ENCODE measurements around the gene PAM. TPM values are rescaled to one million over a fixed set of nuclear protein-coding genes. Genes with fewer than 3 reads are reported as not detected.
"Not testable (repeated sequence)": the region's sequence is repeated elsewhere in the genome, so short reads cannot be mapped to it uniquely, and the experiment has no call there.

Gene PAM
- total and polyA plus RNA-seq, 3 donors from 2014 or later = 65.5 to 92.5 (median 77.5) TPM

GRCh38 chr5:102773133-102773532, 18.0 kb downstream of the PAM start:
- H3K4me3 ChIP-seq = no peak overlapping the region
- no peaks in the 10 kb centered on the region for H3K4me1 ChIP-seq
- no peaks in the 10 kb centered on the region for H3K36me3 ChIP-seq (ENCODE audit: low read depth, missing control alignments)
- WGBS, 2 donors = 91 to 92% methylated on average over 1 of the region's 1 CpG
- H3K27ac ChIP-seq = no peak overlapping the region
- DNase-seq = no peak
- no peaks in the 10 kb centered on the region for H3K27me3 ChIP-seq
- intact Hi-C loops (cut with DNase I; ENCODE audit: low total_unique reads) = no loop called here
- no peaks in the 10 kb centered on the region for H3K9me3 ChIP-seq
- TF ChIP-seq POLR2A (IDR thresholded peaks at IDR 0.05) (no peak), CTCF (IDR thresholded peaks at IDR 0.05) (no peak)

- H3K9me3 ChIP-seq; H3K36me3 ChIP-seq (ENCODE audit: low read depth, missing control alignments); H3K27ac ChIP-seq; intact Hi-C loops (cut with DNase I; ENCODE audit: low total_unique reads); DNase-seq; H3K27me3 ChIP-seq; H3K4me1 ChIP-seq; H3K4me3 ChIP-seq: not testable (repeated sequence)
Measured at GRCh38 chr5:102775756-102776155, 20.7 kb downstream of the PAM start.

GRCh38 chr5:102777099-102777498, 22.0 kb downstream of the PAM start:
- intact Hi-C loops (cut with DNase I; ENCODE audit: low total_unique reads) = no loop called here
- Histone ChIP-seq H3K9me3 (no peaks in the 10 kb centered on the region), H3K4me3 (no peak overlapping the region), H3K4me1 (no peaks in the 10 kb centered on the region), H3K27me3 (no peaks in the 10 kb centered on the region), H3K36me3 (ENCODE audit: low read depth, missing control alignments) (no peaks in the 10 kb centered on the region), H3K27ac (no peak overlapping the region)
- DNase-seq = no peak
- no peak for TF ChIP-seq POLR2A (IDR thresholded peaks at IDR 0.05)
- TF ChIP-seq CTCF (IDR thresholded peaks at IDR 0.05) = no peak

- no peaks in the 10 kb centered on the region for H3K4me1 ChIP-seq
- H3K27me3 ChIP-seq = no peaks in the 10 kb centered on the region
- intact Hi-C loops (cut with DNase I; ENCODE audit: low total_unique reads) = no loop called here
- H3K9me3 ChIP-seq = no peaks in the 10 kb centered on the region
- 66 to 81% methylated on average over 3 of the region's 3 CpGs for WGBS, 2 donors
- no peak overlapping the region for H3K4me3 ChIP-seq
- no peaks in the 10 kb centered on the region for H3K36me3 ChIP-seq (ENCODE audit: low read depth, missing control alignments)
- no peak overlapping the region for H3K27ac ChIP-seq
- no peak for DNase-seq
- TF ChIP-seq CTCF (IDR thresholded peaks at IDR 0.05) (no peak), POLR2A (IDR thresholded peaks at IDR 0.05) (no peak)
Measured at GRCh38 chr5:102778478-102778877, 23.4 kb downstream of the PAM start.

- no peak overlapping the region for H3K27ac ChIP-seq
- TF ChIP-seq CTCF (IDR thresholded peaks at IDR 0.05) (no peak), POLR2A (IDR thresholded peaks at IDR 0.05) (no peak)
- H3K36me3 ChIP-seq (ENCODE audit: low read depth, missing control alignments) = no peaks in the 10 kb centered on the region
- no peaks in the 10 kb centered on the region for H3K9me3 ChIP-seq
- no peak for DNase-seq
- no peaks in the 10 kb centered on the region for H3K27me3 ChIP-seq
- no peaks in the 10 kb centered on the region for H3K4me1 ChIP-seq
- H3K4me3 ChIP-seq = no peak overlapping the region
- intact Hi-C loops (cut with DNase I; ENCODE audit: low total_unique reads) = no loop called here
Measured at GRCh38 chr5:102781359-102781758, 26.3 kb downstream of the PAM start.

Data from testis (tissue), 3 donors.